Measurements from ENCODE around the gene NT5C2.

The NT5C2 gene

DNA sequence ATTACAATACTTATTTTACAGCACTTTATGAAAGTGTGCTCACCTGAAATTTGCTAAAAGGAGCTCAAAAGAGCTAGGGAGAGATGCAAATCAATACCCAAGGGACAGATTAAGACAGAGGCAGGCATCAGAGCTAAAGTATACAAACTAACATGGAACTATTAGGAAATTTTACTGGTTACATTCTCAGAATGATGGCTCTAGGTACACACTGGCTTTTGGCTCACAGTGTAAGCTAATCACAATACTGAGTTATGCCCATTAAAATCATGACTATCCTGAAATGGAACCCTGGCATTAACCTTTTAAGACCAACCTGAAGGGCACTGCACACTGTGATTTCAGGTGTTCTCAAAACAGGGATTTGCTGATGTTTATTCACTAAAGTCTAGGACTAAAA lies 98.1 kb downstream of the NT5C2 start:
- H3K27me3 ChIP-seq (ENCODE audit: insufficient read depth, low read depth, severe bottlenecking): no peaks in the 10 kb centered on the region

DNA sequence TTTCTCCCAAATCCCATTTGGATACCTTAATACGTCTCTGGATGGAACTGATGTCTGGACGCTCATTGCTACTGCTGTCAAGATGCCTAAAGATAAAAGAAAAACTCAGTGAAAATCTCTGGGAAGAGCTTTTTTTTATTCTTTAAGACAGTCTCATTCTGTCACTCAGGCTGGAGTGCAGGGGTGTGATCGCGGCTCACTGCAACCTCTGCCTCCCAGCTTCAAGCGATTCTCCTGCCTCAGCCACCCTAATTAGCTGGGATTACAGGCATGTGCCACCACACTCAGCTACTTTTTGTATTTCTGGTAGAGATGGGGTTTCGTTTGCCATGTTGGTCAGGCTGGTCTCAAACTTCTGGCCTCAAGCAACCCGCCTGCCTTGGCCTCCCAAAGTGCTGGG lies 102.2 kb downstream of the NT5C2 start:
- peaks cover 72% of the 10 kb centered on the region for H3K36me3 ChIP-seq
- TF ChIP-seq, protein P1, sequence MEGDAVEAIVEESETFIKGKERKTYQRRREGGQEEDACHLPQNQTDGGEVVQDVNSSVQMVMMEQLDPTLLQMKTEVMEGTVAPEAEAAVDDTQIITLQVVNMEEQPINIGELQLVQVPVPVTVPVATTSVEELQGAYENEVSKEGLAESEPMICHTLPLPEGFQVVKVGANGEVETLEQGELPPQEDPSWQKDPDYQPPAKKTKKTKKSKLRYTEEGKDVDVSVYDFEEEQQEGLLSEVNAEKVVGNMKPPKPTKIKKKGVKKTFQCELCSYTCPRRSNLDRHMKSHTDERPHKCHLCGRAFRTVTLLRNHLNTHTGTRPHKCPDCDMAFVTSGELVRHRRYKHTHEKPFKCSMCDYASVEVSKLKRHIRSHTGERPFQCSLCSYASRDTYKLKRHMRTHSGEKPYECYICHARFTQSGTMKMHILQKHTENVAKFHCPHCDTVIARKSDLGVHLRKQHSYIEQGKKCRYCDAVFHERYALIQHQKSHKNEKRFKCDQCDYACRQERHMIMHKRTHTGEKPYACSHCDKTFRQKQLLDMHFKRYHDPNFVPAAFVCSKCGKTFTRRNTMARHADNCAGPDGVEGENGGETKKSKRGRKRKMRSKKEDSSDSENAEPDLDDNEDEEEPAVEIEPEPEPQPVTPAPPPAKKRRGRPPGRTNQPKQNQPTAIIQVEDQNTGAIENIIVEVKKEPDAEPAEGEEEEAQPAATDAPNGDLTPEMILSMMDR (IDR thresholded peaks at IDR 0.05; ENCODE audit: low read depth, low read length): no peak
- H3K27ac ChIP-seq: no peak overlapping the region
- H3K9me3 ChIP-seq (ENCODE audit: severe bottlenecking): no peaks in the 10 kb centered on the region
- DNase-seq: no peak
- H3K27me3 ChIP-seq (ENCODE audit: insufficient read depth, low read depth, severe bottlenecking): no peaks in the 10 kb centered on the region
- H3K4me3 ChIP-seq (ENCODE audit: low read depth, low read length): no peak overlapping the region

More for the DNA sequence above, 98.1 kb downstream of the NT5C2 start:
- DNase-seq: no peak
- Histone ChIP-seq H3K36me3 (peaks cover 66% of the 10 kb centered on the region), H3K27ac (no peak overlapping the region), H3K4me3 (ENCODE audit: low read depth, low read length) (no peak overlapping the region), H3K9me3 (ENCODE audit: severe bottlenecking) (no peaks in the 10 kb centered on the region)
- TF ChIP-seq, protein P1 (IDR thresholded peaks at IDR 0.05; ENCODE audit: low read depth, low read length): no peak

DNA sequence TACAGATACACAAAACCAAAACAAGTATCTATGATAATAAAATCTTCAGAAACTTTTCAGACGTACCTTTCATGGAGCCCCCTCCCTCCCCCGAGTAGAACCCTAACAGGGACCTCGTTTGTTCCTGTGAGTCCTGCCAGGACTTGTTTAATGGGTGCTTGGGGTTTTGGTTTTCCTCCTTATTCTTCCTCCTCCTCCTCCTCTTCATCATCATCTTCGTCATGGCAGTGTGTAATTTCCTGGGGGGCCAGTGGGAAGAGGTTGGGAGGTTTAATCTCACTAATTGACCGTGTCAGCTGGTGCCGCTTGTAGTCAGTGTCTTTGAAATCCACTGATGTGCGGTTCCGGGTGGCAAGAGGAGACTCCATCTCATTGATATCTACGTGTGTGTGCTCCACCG lies 103.6 kb downstream of the NT5C2 start:
- Histone ChIP-seq H3K36me3 (peaks cover 80% of the 10 kb centered on the region), H3K4me3 (ENCODE audit: low read depth, low read length) (no peak overlapping the region), H3K27me3 (ENCODE audit: insufficient read depth, low read depth, severe bottlenecking) (no peaks in the 10 kb centered on the region), H3K27ac (no peak overlapping the region), H3K9me3 (ENCODE audit: severe bottlenecking) (no peaks in the 10 kb centered on the region)
- no peak for DNase-seq
- TF ChIP-seq, protein P1 (IDR thresholded peaks at IDR 0.05; ENCODE audit: low read depth, low read length): no peak

DNA sequence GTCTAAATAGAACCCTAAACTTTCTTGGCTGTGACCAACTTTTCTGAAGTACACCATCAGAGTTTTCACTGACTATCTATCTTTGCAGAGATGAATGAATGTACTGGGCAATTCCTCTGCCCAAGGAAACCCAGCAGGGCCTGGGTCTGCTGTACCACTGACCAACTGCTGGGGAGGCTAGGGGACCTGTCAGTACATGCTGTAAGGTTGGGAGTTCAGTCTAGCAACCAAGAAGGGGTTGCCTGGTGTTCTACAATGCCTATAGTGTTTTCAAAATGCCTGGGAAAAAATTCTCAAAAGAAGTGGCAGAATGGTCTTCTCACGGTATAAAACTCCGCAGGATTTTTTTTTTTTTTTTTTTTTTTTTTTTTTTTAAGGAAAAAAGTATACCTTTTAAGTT lies 106.3 kb downstream of the NT5C2 start:
- no peak for DNase-seq
- H3K4me3 ChIP-seq (ENCODE audit: low read depth, low read length): no peak overlapping the region
- TF ChIP-seq, protein P1 (IDR thresholded peaks at IDR 0.05; ENCODE audit: low read depth, low read length): peak; percentile 38
- no peak overlapping the region for H3K27ac ChIP-seq
- H3K36me3 ChIP-seq: peaks cover 55% of the 10 kb centered on the region
- no peaks in the 10 kb centered on the region for H3K9me3 ChIP-seq (ENCODE audit: severe bottlenecking)
- no peaks in the 10 kb centered on the region for H3K27me3 ChIP-seq (ENCODE audit: insufficient read depth, low read depth, severe bottlenecking)

DNA sequence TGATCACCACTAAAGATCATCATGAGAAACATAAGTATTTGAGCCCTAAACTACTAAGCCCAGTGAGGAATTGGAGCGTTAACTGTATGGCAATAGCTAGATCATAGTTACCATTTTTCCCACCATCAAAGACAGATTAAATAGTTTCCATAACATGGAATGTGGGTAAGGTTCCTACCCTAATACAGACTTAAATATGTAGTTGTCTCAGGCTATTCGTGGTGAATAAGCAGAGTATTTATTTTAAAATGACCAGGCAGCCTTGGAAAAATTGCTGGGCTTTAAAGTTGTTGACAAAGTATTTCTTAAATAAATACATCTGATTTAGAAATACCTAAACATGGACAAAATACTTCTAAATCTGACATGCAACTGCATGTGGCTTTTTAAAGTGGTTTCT lies 106.8 kb downstream of the NT5C2 start:
- H3K4me3 ChIP-seq (ENCODE audit: low read depth, low read length): no peak overlapping the region
- no peaks in the 10 kb centered on the region for H3K27me3 ChIP-seq (ENCODE audit: insufficient read depth, low read depth, severe bottlenecking)
- no peak overlapping the region for H3K27ac ChIP-seq
- TF ChIP-seq, protein P1 (IDR thresholded peaks at IDR 0.05; ENCODE audit: low read depth, low read length): no peak
- no peak for DNase-seq
- no peaks in the 10 kb centered on the region for H3K9me3 ChIP-seq (ENCODE audit: severe bottlenecking)
- peaks cover 50% of the 10 kb centered on the region for H3K36me3 ChIP-seq

DNA sequence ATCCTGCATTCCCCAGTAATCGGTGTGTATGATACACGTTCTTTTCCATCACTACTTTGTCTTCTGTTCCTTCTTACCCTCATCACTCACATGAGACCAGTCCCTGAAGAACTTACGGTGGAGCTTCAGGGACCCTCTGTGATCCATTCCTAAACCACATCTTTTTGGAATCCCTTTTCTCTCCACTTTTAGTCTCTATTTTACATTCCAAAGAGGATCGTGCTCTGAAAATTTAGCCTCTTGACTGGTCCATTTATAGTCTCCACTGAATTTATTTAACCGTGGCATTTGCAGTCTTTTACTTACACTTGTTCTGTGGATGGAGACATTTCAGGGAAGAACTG lies 109.1 kb downstream of the NT5C2 start:
- H3K36me3 ChIP-seq: peaks cover 27% of the 10 kb centered on the region
- TF ChIP-seq, protein P1 (IDR thresholded peaks at IDR 0.05; ENCODE audit: low read depth, low read length): no peak
- H3K27ac ChIP-seq: no peak overlapping the region
- no peak overlapping the region for H3K4me3 ChIP-seq (ENCODE audit: low read depth, low read length)
- DNase-seq: no peak
- H3K9me3 ChIP-seq (ENCODE audit: severe bottlenecking): no peaks in the 10 kb centered on the region
- H3K27me3 ChIP-seq (ENCODE audit: insufficient read depth, low read depth, severe bottlenecking): no peaks in the 10 kb centered on the region

Measured in WERI-Rb-1 (cell line).